ENCODE measurements around the gene KLHL2. TPM values are rescaled to one million over a fixed set of nuclear protein-coding genes. Genes with fewer than 3 reads are reported as not detected.

KLHL2 gene
- total RNA-seq, 1 experiment from 2014 or later, result 12.4 TPM

GRCh38 chr4:165288639-165289422 is 81.5 kb downstream of the KLHL2 start (continued):
- no peak for TF ChIP-seq ZBTB21 (CRISPR knock-in tag; IDR thresholded peaks at IDR 0.05; ENCODE audit: borderline replicate concordance)

- no peak for TF ChIP-seq TEAD4 (CRISPR knock-in tag; IDR thresholded peaks at IDR 0.05)
- TF ChIP-seq ETV6 (CRISPR knock-in tag; IDR thresholded peaks at IDR 0.05), result no peak
- TF ChIP-seq NFE2L1 (CRISPR knock-in tag; IDR thresholded peaks at IDR 0.05), result no peak
- TF ChIP-seq AR (CRISPR knock-in tag; IDR thresholded peaks at IDR 0.05), result no peak
- no peak for TF ChIP-seq AFF4 (CRISPR knock-in tag; IDR thresholded peaks at IDR 0.05; ENCODE audit: borderline replicate concordance)
- no peak for TF ChIP-seq ZNF121 (CRISPR knock-in tag; IDR thresholded peaks at IDR 0.05)
- no peak for TF ChIP-seq ZNF281 (CRISPR knock-in tag; IDR thresholded peaks at IDR 0.05)
- no peak for TF ChIP-seq TCF7 (CRISPR knock-in tag; IDR thresholded peaks at IDR 0.05; ENCODE audit: low read depth)
- TF ChIP-seq ELF4 (CRISPR knock-in tag; IDR thresholded peaks at IDR 0.05; ENCODE audit: low read depth), result no peak
- no peak for TF ChIP-seq SP1 (CRISPR knock-in tag; conservative IDR thresholded peaks at IDR 0.05)
- TF ChIP-seq HMGXB4 (CRISPR knock-in tag; IDR thresholded peaks at IDR 0.05), result no peak
- no peak for TF ChIP-seq ZNF138 (CRISPR knock-in tag; conservative IDR thresholded peaks at IDR 0.05)
- no peak for TF ChIP-seq ATF6 (CRISPR knock-in tag; IDR thresholded peaks at IDR 0.05)
- no peak for TF ChIP-seq TP53 (CRISPR knock-in tag; IDR thresholded peaks at IDR 0.05)
- no peak for TF ChIP-seq ZNF425 (CRISPR knock-in tag; conservative IDR thresholded peaks at IDR 0.05)
- H3K4me3 Mint-ChIP-seq, result no peak overlapping the region
- POLR2A ChIA-PET, result no interaction called here
- DNase-seq (ENCODE audit: low spot score) (no peak), ATAC-seq (no peak)
- CTCF ChIA-PET, result interaction anchor here (0.8 kb wide), 1 partner anchor 158 kb away, joined by 4 read pairs; no protein-coding TSS in a partner anchor
- no peak overlapping the region for H3K27ac Mint-ChIP-seq
- H3K9me3 Mint-ChIP-seq, result peaks cover 7% of the 10 kb centered on the region
- H3K27me3 Mint-ChIP-seq (ENCODE audit: low read depth), result no peaks in the 10 kb centered on the region
- peaks cover 7% of the 10 kb centered on the region for H3K36me3 Mint-ChIP-seq
- H3K4me1 Mint-ChIP-seq, result peaks cover 5% of the 10 kb centered on the region
Measured at GRCh38 chr4:165289423-165289785, 82.0 kb downstream of the KLHL2 start.

Data from WTC11 (cell line).